Measurements from ENCODE around the gene FCN3. TPM values are rescaled to one million over a fixed set of nuclear protein-coding genes. Genes with fewer than 3 reads are reported as not detected.

The FCN3 gene
- total and polyA plus RNA-seq, 10 of the 15 experiments (the other 5 are each of a cell fraction or from before 2014, with no cell fraction given), result 0.28 TPM; not detected in 9

- TF ChIP-seq IRF4 (IDR thresholded peaks at IDR 0.05; ENCODE audit: low read depth, low read length) (0 out of 2 replicates have a peak, but pooled peaks have one; percentile 20), FOXM1 (IDR thresholded peaks at IDR 0.05; ENCODE audit: low read depth, low read length) (no peak), CHD2 (IDR thresholded peaks at IDR 0.05; ENCODE audit: borderline replicate concordance, low read depth, low read length) (no peak), SMAD5 (IDR thresholded peaks at IDR 0.05; ENCODE audit: low read depth) (no peak), E2F8 (IDR thresholded peaks at IDR 0.05; ENCODE audit: low read depth, partially characterized antibody) (no peak), ATF7 (IDR thresholded peaks at IDR 0.05; ENCODE audit: low read depth) (no peak), E2F4 (IDR thresholded peaks at IDR 0.05; ENCODE audit: low read depth, low read length) (no peak), PKNOX1 (IDR thresholded peaks at IDR 0.05) (no peak), POLR2A (IDR thresholded peaks at IDR 0.05; ENCODE audit: low read depth, low read length) (0 out of 2 replicates have a peak, but pooled peaks have one; percentile 25), SUZ12 (IDR thresholded peaks at IDR 0.05; ENCODE audit: unreplicated experiment) (no peak), ETV6 (conservative IDR thresholded peaks at IDR 0.05 in 1 of 2, IDR thresholded peaks at IDR 0.05 in 1 of 2; ENCODE audit: borderline replicate concordance in 1 of 2, low read depth in 1 of 2) (no peak), NR2C2 (IDR thresholded peaks at IDR 0.05; ENCODE audit: borderline replicate concordance, control insufficient read depth, insufficient read length, low read depth) (no peak)
Observed at GRCh38 chr1:27332536-27333281, 41.9 kb downstream of the FCN3 start (continued).

Data from GM12878 (cell line).